Stimulated activated naive CD8-positive, alpha-beta T cell treated with anti-CD3 and anti-CD28 coated beads, Interleukin-15, Interleukin-2, amounts not matched to agents 100 U/mL and 50 U/mL, for 24 hours (primary cell): ENCODE results near the gene FSD1L.

Experiments used
- ATAC-seq: fragments of 150-1000 bp; cut with Tn5 transposase; one replicate; pipeline ENCODE4 v1.10.0; 2021
- DNase-seq: peaks from one replicate; pipeline ENCODE4 v3.0.0; 2021

FSD1L gene

GRCh38 chr9:105447814-105448812 lies at the start of gene FSD1L:
Gene FSD1L (plus strand): TSS chr9:105448034. CDS start chr9:105448221, 187 bp downstream.
- ATAC-seq (peak; percentile 95), DNase-seq (peak; percentile 88)

GRCh38 chr9:105399117-105399516 lies 48.7 kb upstream of the FSD1L start:
- ATAC-seq (no peak), DNase-seq (no peak)

- ATAC-seq (no peak), DNase-seq (no peak)
Observed at GRCh38 chr9:105401651-105402050, 46.2 kb upstream of the FSD1L start.

- no peak for ATAC-seq
- DNase-seq = no peak
Observed at GRCh38 chr9:105403552-105404248, 44.1 kb upstream of the FSD1L start.

DNA sequence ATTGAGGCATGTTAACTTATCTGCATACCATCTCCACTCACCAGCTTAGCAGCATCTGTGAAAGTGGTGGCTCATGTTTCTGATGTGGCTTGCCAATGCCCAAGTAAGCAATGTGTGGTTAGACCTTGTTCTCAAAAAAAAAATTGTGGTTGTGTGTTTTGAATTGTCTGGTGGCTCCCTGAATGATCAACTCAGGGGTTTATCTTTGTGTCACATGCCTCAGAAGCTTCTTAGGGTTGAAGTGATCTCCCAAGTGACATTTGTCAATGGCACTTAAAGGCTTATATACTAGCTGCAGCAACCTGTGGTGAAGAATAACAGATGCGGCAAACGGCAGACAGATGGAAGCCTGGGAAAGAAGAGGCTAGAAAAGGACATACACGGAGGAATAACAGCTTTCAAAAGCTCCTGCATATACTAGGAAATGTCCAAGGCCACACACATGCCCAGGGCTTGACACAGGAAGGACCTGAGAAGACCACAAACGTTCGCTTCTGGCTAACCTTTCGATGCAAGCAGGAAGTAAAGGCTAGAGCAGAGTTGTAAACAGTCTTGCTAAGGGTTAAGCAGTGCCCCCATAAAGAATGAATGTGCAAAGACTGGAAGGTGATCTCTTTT lies 42.2 kb upstream of the FSD1L start:
- peak; percentile 49 for DNase-seq
- ATAC-seq = peak; percentile 93

- DNase-seq (no peak), ATAC-seq (no peak)
Observed at GRCh38 chr9:105406369-105406768, 41.5 kb upstream of the FSD1L start.

DNA sequence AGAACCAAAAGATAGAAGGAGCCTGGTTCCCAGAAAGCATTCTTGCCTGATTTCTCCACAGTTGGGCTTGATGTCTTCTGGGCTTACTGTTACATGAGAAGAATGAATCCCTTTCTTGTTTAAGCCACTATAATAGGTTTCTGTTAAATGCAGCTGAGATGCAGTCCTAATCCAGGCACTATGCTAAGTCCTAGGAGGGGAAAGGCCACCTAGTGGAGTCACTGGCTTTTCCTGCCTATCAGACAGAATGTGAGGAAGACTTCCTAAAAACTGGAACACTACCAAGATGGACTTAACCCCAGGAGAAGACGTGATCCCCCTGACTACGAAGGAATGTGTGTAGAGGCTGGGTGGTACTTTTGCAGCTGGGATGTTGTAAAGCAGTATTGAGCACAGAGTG lies 34.3 kb upstream of the FSD1L start:
- ATAC-seq (no peak), DNase-seq (no peak)

DNA sequence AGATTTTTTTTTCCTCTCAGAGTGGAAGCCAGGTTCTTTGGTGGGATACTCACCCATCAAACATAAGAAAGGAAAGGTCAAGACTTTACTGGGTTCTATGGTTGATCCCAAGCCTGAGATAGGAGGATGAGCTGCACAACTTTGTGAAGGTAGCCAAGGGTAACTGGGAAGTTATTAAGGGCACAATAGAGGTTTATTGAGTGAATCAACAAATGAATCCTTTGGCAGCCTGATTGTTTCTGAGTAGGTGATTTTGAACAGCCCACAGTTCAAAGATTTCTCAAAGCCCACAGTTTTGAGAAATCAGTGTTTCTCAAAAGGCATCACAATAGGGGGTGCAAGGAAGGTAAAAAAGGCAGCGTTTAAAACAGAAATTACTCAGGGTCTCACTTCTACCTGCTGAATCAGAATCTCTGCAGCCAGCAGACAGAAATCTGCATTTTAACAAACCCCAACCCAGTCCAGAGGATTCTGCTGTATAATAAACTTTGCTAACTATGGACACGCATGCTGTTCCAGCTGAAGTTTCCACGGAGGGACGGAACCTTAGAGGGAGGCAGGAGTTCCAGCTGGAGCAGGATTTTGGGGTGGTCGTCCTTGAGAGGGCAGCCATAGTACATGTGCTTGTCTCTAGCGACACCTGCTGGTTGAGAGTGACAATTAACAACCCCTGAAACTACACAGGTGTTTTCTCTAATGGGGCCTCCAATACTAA lies 32.7 kb upstream of the FSD1L start:
- peak; percentile 49 for ATAC-seq

GRCh38 chr9:105415662-105415980 lies 32.2 kb upstream of the FSD1L start:
- DNase-seq (no peak), ATAC-seq (no peak)

More for the DNA sequence above, 32.7 kb upstream of the FSD1L start:
- peak; percentile 65 for DNase-seq

- ATAC-seq (no peak), DNase-seq (no peak)
Observed at GRCh38 chr9:105416840-105417239, 31.0 kb upstream of the FSD1L start.

- no peak for ATAC-seq
Observed at GRCh38 chr9:105418588-105419500, 29.0 kb upstream of the FSD1L start.

DNA sequence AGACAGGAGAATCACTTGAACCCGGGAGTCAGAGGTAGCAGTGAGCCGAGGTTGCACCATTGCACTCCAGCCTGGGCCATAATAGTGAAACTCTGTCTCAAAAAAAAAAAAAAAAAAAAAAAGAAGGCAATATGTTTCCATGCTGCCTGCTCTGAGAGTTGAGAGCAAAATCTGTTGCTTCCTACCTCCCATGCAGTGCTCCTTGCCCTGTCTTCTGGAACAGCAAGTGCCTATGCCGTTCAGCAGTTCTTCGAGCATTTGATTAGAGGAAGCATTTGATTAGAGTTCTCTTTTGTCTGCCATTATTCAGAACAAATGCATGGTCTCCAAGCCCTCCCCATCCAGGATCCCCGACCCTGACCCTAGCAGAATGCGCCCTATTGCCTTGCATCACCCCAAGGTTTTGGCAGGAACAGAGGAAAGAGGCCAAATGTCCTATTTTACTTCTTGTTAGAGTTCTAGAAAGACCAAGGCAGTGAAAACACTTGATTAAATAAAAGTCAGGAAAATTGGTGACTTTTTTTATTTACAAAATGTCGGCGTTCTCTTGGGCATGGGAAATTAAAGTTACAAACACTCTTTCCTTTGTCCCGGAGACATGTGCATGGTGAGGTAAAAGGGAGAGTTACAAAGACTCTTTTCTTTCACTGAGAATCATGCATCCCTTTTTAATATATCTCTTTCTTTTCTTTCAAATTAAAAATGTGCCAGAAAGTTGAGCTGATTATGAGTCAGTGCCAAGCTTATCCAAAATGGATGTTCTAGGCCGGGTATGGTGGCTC lies 27.8 kb upstream of the FSD1L start:
- DNase-seq (no peak), ATAC-seq (no peak)

More at GRCh38 chr9:105418588-105419500, 29.0 kb upstream of the FSD1L start:
- DNase-seq = no peak

DNA sequence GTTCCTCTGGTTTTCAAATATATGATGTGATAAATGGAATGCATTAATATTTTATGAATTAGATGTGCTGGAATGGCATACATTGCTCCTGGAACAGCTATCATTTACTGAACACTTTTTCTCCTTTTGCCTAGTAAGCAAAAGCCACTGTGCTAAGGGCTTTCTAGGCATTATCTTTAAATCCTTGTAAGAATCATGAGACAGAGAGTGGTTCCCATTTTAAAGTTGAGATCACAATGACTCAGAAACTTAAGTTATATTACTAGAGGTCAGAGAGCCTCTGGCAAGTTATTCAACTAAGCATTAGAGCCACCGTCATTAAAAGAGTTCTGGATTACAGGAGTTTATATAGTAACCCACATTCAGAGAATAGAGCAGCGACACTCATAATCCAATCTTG lies 26.7 kb upstream of the FSD1L start:
- ATAC-seq = no peak
- no peak for DNase-seq

DNA sequence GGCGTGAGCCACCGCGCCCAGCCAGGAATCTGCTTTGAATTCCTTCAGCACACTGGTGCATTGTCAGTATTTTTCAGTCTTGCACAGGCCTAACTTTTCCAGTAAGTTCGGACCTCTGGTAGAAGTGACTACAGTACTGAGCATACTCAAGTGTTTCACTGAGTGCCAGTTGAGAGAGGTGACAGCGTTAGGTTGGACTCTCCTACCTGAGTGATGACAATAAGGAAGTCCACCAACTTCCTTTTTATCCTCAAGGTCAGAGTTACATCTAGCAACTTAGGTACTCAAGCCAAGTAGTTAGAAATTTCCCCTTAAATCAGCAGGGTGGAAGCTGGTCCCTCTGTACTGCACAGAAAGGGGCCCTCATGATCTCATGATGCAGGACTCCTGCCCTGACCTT lies 26.0 kb upstream of the FSD1L start:
- DNase-seq (no peak), ATAC-seq (no peak)

GRCh38 chr9:105425816-105426433 lies 21.9 kb upstream of the FSD1L start:
- ATAC-seq (no peak), DNase-seq (no peak)

DNA sequence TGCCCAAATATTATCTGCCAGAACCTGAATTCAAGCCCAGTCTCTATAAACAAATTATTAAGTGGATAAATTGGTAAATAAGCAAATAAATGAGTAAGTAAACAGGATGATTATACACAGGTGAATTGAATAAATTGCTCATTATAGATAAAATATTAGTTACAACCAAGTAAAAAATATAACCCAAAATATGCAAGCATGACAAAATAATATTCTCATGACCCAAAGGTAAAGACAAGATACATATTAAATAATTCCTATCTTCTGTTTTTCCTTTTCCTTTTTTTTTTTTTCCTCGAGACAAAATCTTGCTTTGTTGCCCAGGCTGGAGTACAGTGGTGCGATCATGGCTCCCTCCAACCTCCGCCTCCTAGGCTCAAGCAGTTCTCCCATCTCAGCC lies 21.2 kb upstream of the FSD1L start:
- DNase-seq (no peak), ATAC-seq (no peak)

- ATAC-seq (no peak), DNase-seq (no peak)
Observed at GRCh38 chr9:105431424-105432246, 16.2 kb upstream of the FSD1L start.

DNA sequence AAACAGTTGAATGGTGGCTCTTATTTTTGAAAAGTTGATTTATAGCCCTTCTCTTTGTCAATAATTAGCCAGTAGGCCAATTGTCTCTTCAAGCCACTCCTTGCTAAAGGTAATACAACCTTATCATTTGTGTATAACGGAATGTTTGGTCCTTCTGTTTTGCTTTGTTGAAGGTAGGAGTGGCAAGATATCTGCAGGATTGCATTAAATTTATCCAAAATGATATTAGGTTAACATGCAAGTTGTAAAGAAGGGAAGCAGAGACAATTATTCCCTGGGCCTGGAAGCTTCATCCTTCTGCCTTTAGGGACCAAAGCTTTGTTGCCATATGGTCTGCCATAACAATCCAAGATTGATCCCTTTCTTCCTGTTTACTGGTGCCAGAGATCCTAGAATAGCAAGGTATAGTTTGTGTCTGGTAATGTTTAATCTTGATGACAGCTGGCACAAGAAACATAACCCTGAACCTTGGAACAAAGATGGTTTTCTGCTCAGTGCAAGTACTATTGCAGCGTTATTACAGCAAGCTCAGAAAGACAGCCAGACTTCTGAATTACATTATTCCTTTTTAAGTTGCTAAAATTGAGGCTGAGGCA lies 15.5 kb upstream of the FSD1L start:
- DNase-seq = no peak
- ATAC-seq = no peak

DNA sequence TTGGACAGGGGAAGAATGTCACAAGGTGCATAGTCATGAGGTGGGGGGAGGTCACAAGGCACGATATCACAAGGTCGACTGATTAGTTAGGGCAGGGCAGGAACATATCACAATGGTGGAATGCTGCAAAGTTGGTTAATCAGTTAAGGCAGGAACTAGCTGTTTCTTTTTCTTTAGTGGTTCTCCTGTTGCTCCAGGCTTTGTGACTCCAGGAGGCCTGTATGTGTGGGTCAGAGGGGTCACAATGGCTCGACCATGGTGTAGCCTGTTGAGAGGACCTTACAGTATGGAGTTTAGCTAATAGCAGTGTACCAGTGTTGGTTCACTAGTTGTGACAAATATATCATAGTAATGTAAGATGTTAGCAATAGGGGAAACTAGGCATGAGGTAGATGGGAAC lies 12.4 kb upstream of the FSD1L start:
- ATAC-seq = no peak
- no peak for DNase-seq
